Osteocyte (in vitro differentiated cells): ENCODE measurements around the gene PRR14. TPM values are rescaled to one million over a fixed set of nuclear protein-coding genes. Genes with fewer than 3 reads are reported as not detected.

Experiments
- DNase-seq: peaks from one replicate; pipeline ENCODE4 v3.0.0; 2021; ENCODE audit warnings: mixed read lengths; ENCODE audit not compliant: unreplicated experiment; ENCODE audit errors: extremely low spot score
- H3K27ac Mint-ChIP-seq: one replicate; pipeline ENCODE4 v1.8.0; 2021; ENCODE audit warnings: mild to moderate bottlenecking, mixed read lengths; ENCODE audit not compliant: unreplicated experiment
- H3K27me3 Mint-ChIP-seq: one replicate; pipeline ENCODE4 v1.8.0; 2021; ENCODE audit warnings: mixed read lengths; ENCODE audit not compliant: unreplicated experiment
- H3K36me3 Mint-ChIP-seq: one replicate; pipeline ENCODE4 v1.8.0; 2021; ENCODE audit warnings: mixed read lengths; ENCODE audit not compliant: unreplicated experiment
- H3K4me1 Mint-ChIP-seq: one replicate; pipeline ENCODE4 v1.8.0; 2021; ENCODE audit warnings: mixed read lengths; ENCODE audit not compliant: unreplicated experiment
- H3K4me3 Mint-ChIP-seq: one replicate; pipeline ENCODE4 v1.8.0; 2021; ENCODE audit warnings: mild to moderate bottlenecking, moderate library complexity, mixed read lengths; ENCODE audit not compliant: unreplicated experiment
- H3K9me3 Mint-ChIP-seq: one replicate; pipeline ENCODE4 v1.8.0; 2021; ENCODE audit warnings: mixed read lengths; ENCODE audit not compliant: unreplicated experiment
- total RNA-seq: library from RNA; stranded (reverse); gene quantifications from 2 replicates; pipeline ENCODE4 v1.2.1, GENCODE V29; 2021
- TF ChIP-seq, protein P1 (sequence below): fragments of 200-600 bp; sonication (generic); IDR thresholded peaks from 2 replicates; pipeline ENCODE4 v1.5.0; 2021; ENCODE audit warnings: antibody characterized with exemption, mild to moderate bottlenecking, moderate library complexity

Gene PRR14
- total RNA-seq, 1 donor from 2014 or later, result 52.0 TPM

DNA sequence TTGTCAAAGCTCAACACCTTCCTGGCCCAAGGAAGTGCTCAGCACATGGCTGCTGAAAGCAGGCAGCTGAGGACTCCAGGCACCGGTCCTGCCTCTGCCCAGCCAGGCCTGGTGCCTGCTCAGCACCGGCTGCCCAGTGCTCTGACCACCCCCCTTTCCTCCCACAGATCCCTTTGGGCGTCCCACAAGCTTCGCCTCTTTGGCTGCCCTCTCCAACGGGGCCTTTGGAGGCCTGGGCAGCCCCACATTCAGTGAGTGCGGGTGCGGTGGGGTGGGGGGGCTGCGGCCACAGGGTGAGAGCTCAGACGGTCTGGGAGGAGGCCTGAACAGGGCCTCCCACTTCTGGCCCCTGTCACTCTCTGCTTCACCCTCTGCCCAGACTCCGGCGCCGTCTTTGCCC, 17.6 kb downstream of the PRR14 start:
- Mint-ChIP-seq H3K4me1 (peaks cover 4% of the 10 kb centered on the region), H3K36me3 (peaks cover 32% of the 10 kb centered on the region), H3K9me3 (no peaks in the 10 kb centered on the region), H3K27ac (no peak overlapping the region), H3K27me3 (no peaks in the 10 kb centered on the region), H3K4me3 (no peak overlapping the region)
- TF ChIP-seq, protein P1, sequence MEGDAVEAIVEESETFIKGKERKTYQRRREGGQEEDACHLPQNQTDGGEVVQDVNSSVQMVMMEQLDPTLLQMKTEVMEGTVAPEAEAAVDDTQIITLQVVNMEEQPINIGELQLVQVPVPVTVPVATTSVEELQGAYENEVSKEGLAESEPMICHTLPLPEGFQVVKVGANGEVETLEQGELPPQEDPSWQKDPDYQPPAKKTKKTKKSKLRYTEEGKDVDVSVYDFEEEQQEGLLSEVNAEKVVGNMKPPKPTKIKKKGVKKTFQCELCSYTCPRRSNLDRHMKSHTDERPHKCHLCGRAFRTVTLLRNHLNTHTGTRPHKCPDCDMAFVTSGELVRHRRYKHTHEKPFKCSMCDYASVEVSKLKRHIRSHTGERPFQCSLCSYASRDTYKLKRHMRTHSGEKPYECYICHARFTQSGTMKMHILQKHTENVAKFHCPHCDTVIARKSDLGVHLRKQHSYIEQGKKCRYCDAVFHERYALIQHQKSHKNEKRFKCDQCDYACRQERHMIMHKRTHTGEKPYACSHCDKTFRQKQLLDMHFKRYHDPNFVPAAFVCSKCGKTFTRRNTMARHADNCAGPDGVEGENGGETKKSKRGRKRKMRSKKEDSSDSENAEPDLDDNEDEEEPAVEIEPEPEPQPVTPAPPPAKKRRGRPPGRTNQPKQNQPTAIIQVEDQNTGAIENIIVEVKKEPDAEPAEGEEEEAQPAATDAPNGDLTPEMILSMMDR, result no peak
- DNase-seq, result no peak

DNA sequence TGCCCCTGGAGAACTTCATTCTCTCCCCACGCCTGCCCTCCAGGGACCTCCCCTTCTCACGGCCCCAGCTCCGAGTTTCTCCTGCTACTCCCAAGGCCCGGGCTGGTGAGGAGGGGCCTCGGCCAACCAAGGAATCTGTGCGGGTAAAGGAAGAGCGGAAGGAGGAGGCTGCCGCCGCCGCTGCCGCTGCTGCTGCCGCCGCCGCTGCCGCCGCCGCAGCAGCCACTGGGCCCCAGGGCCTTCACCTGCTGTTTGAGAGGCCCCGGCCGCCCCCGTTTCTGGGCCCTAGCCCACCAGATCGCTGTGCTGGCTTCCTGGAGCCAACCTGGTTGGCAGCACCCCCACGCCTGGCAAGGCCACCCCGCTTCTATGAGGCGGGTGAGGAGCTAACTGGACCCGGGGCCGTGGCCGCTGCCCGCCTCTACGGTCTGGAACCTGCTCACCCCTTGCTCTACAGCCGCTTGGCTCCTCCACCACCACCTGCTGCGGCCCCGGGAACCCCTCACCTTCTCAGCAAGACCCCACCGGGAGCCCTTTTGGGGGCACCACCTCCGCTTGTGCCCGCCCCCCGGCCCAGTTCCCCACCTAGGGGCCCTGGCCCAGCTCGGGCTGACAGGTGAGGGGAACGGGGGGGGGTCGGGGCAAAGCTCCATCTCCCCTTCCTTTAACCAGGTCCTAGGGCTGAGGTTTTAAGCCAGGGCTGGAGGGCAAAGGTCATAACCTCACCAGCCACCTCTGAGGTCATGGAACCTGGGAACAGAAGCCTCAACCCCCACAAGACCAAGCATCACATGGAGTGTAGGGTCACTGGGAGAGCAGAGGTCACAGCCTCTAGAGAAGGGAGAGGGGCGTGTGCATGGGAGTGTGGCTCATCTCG, 18.5 kb downstream of the PRR14 start:
- Mint-ChIP-seq H3K27me3 (no peaks in the 10 kb centered on the region), H3K27ac (no peak overlapping the region), H3K36me3 (peaks cover 26% of the 10 kb centered on the region), H3K9me3 (no peaks in the 10 kb centered on the region), H3K4me1 (no peaks in the 10 kb centered on the region), H3K4me3 (no peak overlapping the region)
- DNase-seq, result no peak
- TF ChIP-seq, protein P1, result no peak

DNA sequence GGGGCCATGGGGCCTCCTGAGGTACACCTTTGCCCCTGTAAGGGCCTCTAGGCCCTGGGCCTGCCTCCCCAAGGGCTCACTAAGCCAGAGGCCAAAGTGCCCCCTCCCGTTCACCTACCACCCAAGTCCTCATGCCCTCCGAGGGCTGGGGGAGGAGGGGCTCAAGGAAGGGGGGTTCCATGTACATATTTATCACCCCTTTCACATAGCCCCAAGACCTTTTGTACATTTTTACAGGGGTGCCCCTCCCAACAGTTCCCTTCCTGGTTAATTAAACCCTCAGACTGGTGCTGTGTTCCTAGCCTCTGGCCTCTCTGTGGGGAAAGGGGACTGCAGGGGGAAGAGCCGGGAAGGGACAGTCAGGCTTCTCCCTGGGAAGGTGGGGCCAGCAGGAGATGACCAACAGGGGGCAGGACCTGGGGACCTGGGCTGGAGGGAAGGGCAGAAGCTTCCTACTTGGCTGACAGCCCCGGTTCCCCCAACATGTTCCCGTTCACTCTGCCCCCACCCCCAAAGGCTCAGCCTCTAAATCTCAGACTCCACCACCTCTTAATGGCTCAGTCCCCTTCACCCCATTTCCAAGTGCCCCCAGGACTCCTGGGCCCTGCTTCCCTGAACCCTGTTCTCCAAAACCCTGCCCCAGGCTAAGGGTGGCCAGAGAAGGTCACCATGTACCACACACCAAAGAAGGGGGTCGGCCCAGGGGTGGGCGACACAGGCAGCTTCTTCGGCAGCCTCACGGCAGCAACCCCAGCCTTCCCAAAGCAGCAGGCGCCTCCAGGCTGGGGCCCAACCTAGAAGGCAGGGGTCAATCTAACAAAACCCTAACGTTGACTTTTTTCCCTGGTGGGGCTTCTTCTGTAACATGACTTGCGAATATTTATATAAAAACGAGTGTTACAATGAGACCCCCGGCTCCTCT, 19.4 kb downstream of the PRR14 start:
- H3K36me3 Mint-ChIP-seq, result peaks cover 24% of the 10 kb centered on the region

DNA sequence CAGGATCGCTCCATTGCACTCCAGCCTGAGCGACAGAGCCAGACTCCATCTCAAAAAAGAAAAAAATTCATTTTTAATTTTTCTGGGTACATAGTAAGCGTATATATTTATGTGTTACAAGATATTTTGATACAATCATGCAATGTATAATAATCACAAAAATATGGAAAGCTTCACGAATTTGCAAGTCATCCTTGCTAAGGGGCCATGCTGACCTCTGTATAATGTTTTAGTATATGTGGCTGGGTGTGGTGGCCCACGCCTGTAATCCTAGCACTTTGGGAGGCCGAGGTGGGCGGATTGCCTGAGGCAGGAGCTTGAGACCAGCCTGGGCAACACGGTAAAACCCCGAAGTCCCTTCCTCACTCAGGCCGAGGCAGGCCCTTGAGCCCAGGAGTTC, 24.4 kb downstream of the PRR14 start:
- TF ChIP-seq, protein P1, result no peak
- Mint-ChIP-seq H3K4me1 (no peaks in the 10 kb centered on the region), H3K36me3 (peaks cover 2% of the 10 kb centered on the region), H3K27ac (no peak overlapping the region), H3K27me3 (no peaks in the 10 kb centered on the region), H3K9me3 (no peaks in the 10 kb centered on the region), H3K4me3 (no peak overlapping the region)
- no peak for DNase-seq

More for the DNA sequence above, 19.4 kb downstream of the PRR14 start:
- Mint-ChIP-seq H3K27me3 (no peaks in the 10 kb centered on the region), H3K9me3 (no peaks in the 10 kb centered on the region), H3K4me1 (no peaks in the 10 kb centered on the region), H3K27ac (no peak overlapping the region), H3K4me3 (no peak overlapping the region)
- TF ChIP-seq, protein P1, result no peak
- DNase-seq, result no peak
